ENCODE data around the gene SERINC4.
A peak's percentile ranks its signal among the peaks of the same experiment; 100 is the strongest.
"Not testable (repeated sequence)": the region's sequence is repeated elsewhere in the genome, so short reads cannot be mapped to it uniquely, and the experiment has no call there.

SERINC4 gene

DNA sequence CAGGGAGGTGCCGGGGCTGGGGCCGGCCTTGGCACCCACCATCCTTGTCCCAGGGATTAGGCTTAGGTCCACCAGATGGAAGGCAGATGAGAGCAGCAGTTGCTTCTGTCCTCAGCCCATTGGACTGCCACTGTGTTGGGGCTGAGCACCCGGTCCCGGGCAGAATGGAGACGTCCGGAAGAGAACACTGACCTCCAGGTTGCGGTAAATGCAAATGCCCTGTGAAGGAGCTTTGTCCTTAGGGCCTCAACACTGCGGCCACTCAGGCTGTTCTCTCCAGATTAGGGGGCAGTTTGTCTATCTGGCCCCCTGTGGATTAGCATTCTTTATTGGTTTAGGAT is at the start of gene SERINC4:
Gene SERINC4, minus strand, starts transcription at position 276 of the 341 bp plus-strand sequence. Its CDS starts 234 bp downstream, at position 42.
- ChIA-PET POLR2A (interaction anchor here (0.8 to 4.5 kb wide), 10 partner anchors 9 to 392 kb away, joined by 3 to 25 read pairs (median 6); partner anchors contain the start of genes ELL3 and MFAP1), CTCF (interaction anchor here (0.7 kb wide), 1 partner anchor 432 kb away, joined by 3 read pairs; no protein-coding TSS in a partner anchor)
- no peak for DNase-seq (ENCODE audit: extremely low spot score)
- no peak for TF ChIP-seq FOXM1 (IDR thresholded peaks at IDR 0.05; ENCODE audit: borderline replicate concordance)
- TF ChIP-seq, protein P1, sequence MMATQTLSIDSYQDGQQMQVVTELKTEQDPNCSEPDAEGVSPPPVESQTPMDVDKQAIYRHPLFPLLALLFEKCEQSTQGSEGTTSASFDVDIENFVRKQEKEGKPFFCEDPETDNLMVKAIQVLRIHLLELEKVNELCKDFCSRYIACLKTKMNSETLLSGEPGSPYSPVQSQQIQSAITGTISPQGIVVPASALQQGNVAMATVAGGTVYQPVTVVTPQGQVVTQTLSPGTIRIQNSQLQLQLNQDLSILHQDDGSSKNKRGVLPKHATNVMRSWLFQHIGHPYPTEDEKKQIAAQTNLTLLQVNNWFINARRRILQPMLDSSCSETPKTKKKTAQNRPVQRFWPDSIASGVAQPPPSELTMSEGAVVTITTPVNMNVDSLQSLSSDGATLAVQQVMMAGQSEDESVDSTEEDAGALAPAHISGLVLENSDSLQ (IDR thresholded peaks at IDR 0.05) = no peak
- TF ChIP-seq TARDBP (IDR thresholded peaks at IDR 0.05) = no peak

DNA sequence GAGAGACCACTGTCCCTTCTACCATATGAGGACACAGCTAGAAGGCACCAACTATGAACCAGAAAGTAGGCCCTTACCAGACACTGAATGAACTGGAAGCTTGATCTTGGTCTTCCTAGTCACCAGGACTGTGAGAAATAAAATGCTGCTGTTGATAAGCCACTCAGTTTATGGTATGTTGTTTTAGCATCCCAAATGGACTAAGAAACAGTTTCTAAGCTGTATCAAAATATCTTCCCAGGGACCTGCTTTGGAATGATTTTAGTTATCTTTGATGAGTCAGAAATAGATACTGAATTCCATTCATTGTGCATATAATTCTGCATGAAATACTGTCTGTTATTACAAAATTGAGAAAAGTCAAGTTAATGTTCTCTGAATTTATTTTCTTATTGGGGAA is 45.4 kb upstream of the SERINC4 start:
- DNase-seq (ENCODE audit: extremely low spot score) = no peak
- ChIA-PET POLR2A (no interaction called here), CTCF (no interaction called here)
- TF ChIP-seq TARDBP (IDR thresholded peaks at IDR 0.05) (no peak), BHLHE40 (IDR thresholded peaks at IDR 0.05; ENCODE audit: borderline replicate concordance) (no peak), HDGF (IDR thresholded peaks at IDR 0.05; ENCODE audit: borderline replicate concordance) (no peak), CTBP1 (IDR thresholded peaks at IDR 0.05; ENCODE audit: borderline replicate concordance) (no peak), FOXK2 (IDR thresholded peaks at IDR 0.05) (no peak), LEF1 (IDR thresholded peaks at IDR 0.05; ENCODE audit: borderline replicate concordance) (no peak), SP1 (IDR thresholded peaks at IDR 0.05) (no peak), SUZ12 (IDR thresholded peaks at IDR 0.05) (no peak), NFRKB (IDR thresholded peaks at IDR 0.05) (no peak), ZNF384 (IDR thresholded peaks at IDR 0.05) (no peak), FOXM1 (IDR thresholded peaks at IDR 0.05; ENCODE audit: borderline replicate concordance) (no peak), ELF4 (IDR thresholded peaks at IDR 0.05) (no peak), L3MBTL2 (conservative IDR thresholded peaks at IDR 0.05) (no peak), ARNT (IDR thresholded peaks at IDR 0.05) (no peak), FOXA1 (IDR thresholded peaks at IDR 0.05) (no peak)
- TF ChIP-seq, protein P1 (IDR thresholded peaks at IDR 0.05) = no peak

DNA sequence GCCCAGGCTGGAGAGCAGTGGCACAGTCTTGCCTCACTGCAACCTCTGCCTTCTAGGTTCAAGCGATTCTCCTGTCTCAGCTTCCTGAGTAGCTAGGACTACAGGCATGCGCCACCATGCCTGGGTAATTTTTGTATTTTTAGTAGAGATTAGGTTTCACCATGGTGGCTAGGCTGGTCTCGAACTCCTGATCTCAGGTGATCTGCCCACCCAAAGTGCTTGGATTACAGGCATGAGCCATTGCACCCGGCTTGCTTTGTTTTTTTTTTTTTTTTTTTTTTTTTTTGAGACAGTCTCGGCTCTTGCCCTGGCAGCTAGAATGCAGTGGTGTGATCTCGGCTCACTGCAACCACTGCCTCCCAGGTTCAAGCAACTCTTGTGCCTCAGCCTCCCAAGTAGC is 32.5 kb upstream of the SERINC4 start:
- ChIA-PET POLR2A (interaction anchor here (0.9 to 1.8 kb wide), 2 partner anchors 23 to 32 kb away, joined by 4 to 6 read pairs; partner anchors contain the start of genes HYPK and SERINC4), CTCF (interaction anchor here (0.6 kb wide), 1 partner anchor 1021 kb away, joined by 5 read pairs; no protein-coding TSS in a partner anchor)
- not testable (repeated sequence) for DNase-seq (ENCODE audit: extremely low spot score)
- 0 out of 2 replicates have a peak, but pooled peaks have one; percentile 31 for TF ChIP-seq ZNF384 (IDR thresholded peaks at IDR 0.05)

DNA sequence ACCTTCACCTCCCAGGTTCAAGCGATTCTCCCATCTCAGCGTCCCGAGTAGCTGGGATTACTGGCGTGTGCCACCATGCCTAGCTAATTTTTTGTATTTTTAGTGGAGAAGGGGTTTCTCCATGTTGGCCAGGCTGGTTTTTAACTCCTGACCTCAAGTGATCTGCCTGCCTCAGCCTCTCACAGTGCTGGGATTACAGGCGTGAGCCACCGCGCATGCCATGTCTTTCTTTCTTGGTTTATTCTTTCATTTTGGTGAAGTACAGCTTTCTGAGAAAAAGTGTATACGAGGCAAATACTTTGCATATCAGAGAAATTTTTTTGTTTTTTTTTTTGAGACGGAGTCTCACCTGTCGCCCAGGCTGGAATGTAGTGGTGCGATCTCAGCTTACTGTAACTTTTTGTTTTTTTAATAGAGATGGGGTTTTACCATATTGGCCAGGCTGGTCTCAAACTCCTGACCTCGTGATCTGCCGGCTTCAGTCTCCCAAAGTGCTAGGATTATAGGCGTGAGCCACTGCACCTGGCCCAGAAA is 31.6 kb upstream of the SERINC4 start:
- CTCF ChIA-PET = interaction anchor here (0.6 kb wide), 1 partner anchor 1022 kb away, joined by 5 read pairs; no protein-coding TSS in a partner anchor
- not testable (repeated sequence) for DNase-seq (ENCODE audit: extremely low spot score)
- POLR2A ChIA-PET = interaction anchor here (1.8 kb wide), 1 partner anchor 31 kb away, joined by 6 read pairs; the partner anchor contains the start of genes HYPK and SERINC4

DNA sequence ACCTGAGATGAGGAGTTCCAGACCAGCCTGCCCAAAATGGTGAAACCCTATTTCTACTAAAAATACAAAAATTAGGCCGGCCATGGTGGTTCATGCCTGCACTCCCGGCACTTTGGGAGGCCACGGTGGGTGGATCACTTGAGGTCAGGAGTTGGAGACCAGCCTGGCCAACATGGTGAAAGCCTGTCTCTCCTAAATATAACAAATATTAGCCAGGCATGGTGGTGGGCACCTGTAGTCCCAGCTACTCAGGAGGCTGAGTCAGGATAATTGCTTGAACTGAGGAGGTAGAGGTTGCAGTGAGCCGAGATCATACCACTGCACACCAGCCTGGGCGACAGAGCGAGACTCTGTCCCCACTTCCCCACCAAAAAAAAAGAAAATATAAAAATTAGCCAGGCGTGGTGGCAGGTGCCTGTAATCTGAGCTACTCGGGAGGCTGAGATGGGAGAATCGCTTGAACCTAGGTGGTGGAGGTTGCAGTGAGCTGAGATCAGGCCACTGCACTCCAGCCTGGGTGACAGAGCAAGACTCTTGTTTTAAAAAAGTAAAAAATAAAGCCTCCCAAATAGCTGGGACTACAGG is 30.8 kb upstream of the SERINC4 start:
- DNase-seq (ENCODE audit: extremely low spot score); CTCF ChIA-PET: not testable (repeated sequence)
- POLR2A ChIA-PET = interaction anchor here (1.8 kb wide), 1 partner anchor 30 kb away, joined by 6 read pairs; the partner anchor contains the start of genes HYPK and SERINC4

DNA sequence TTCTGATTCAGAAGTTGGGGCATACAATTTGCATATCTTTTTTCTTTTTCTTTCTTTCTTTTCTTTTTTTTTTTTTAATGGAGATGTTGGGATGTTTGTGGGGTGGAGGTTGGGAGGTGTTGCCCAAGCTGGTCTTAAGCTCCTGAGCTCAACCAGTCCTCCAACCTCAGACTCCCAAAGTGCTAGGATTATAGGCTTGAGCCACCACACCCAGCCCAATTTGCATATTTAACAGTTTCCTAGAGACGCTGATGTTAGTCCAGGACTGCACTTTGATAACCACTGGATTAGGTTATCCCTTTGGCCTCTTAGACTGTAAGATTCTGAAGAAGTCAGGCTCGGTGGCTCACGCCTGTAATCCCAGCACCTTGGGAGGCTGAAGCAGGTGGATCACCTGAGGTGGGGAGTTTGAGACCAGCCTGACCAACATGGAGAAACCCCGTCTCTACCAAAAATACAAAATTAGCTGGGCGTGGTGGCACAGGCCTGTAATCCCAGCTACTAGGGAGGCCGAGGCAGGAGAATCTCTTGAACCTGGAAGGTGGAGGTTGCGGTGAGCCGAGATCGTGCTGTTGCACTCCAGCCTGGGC is 30.0 kb upstream of the SERINC4 start:
- DNase-seq (ENCODE audit: extremely low spot score); POLR2A ChIA-PET: not testable (repeated sequence)
- CTCF ChIA-PET = interaction anchor here (0.6 kb wide), 1 partner anchor 17 kb away, joined by 3 read pairs; no protein-coding TSS in a partner anchor

DNA sequence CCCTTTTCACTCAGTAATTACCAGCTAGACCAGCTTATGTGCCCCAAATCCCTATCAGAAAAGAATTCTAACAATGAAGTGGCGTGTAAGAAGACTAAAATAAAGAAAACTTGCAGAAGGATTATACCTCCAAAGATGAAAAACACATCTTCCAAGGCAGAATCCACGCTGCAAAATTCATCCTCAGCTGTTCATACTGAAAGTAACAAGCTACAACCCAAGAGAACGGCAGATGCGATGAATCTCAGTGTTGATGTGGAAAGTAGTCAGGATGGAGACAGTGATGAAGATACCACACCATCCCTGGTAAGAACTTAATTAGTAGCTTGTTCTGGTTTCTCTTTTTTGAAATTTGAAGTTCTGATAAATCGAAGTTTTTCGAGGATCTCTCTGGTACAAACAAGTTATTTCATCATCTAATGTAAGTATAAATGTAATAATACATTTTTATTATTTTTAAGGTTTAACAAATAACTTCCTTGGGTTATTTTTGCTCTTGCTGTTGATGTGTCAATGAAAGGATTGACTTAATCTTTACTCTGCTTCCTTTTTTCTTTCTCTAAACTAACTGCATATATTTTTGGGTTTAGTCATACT is 28.1 kb upstream of the SERINC4 start:
- CTCF ChIA-PET = no interaction called here
- DNase-seq (ENCODE audit: extremely low spot score) = no peak
- POLR2A ChIA-PET = interaction anchor here (1.3 to 1.9 kb wide), 2 partner anchors 28 to 52 kb away, joined by 3 to 5 read pairs; partner anchors contain the start of genes ELL3, HYPK and SERINC4
- no peak for TF ChIP-seq ZNF384 (IDR thresholded peaks at IDR 0.05)
- TF ChIP-seq, protein P1 (IDR thresholded peaks at IDR 0.05) = no peak
- no peak for TF ChIP-seq HDGF (IDR thresholded peaks at IDR 0.05; ENCODE audit: borderline replicate concordance)
- TF ChIP-seq SP1 (IDR thresholded peaks at IDR 0.05) = no peak
- TF ChIP-seq TARDBP (IDR thresholded peaks at IDR 0.05) = no peak

All from HEK293T (cell line).